GM12873 (cell line): ENCODE results near the gene PIAS4.

Experiments
- CTCF ChIP-seq: IDR thresholded peaks from 2 replicates; pipeline ENCODE4 v1.5.1; 2012; ENCODE audit warnings: low read depth, mild to moderate bottlenecking, moderate library complexity, low read length, control low read depth; ENCODE audit not compliant: insufficient read depth; ENCODE audit errors: missing control alignments

PIAS4 gene

GRCh38 chr19:4035582-4035981 lies 28.0 kb downstream of the PIAS4 start:
- no peak for TF ChIP-seq CTCF

GRCh38 chr19:4036576-4037300 lies 29.2 kb downstream of the PIAS4 start:
- no peak for TF ChIP-seq CTCF

- no peak for TF ChIP-seq CTCF
Measured at GRCh38 chr19:4037301-4037949, 29.9 kb downstream of the PIAS4 start.

- no peak for TF ChIP-seq CTCF
Measured at GRCh38 chr19:4038057-4038456, 30.5 kb downstream of the PIAS4 start.

- no peak for TF ChIP-seq CTCF
Measured at GRCh38 chr19:4038661-4039423, 31.3 kb downstream of the PIAS4 start.

- TF ChIP-seq CTCF: no peak
Measured at GRCh38 chr19:4042064-4042730, 34.7 kb downstream of the PIAS4 start.

GRCh38 chr19:4042731-4043082 lies 35.2 kb downstream of the PIAS4 start:
- no peak for TF ChIP-seq CTCF
